Measurements from ENCODE around the gene IQCN.

IQCN gene

DNA sequence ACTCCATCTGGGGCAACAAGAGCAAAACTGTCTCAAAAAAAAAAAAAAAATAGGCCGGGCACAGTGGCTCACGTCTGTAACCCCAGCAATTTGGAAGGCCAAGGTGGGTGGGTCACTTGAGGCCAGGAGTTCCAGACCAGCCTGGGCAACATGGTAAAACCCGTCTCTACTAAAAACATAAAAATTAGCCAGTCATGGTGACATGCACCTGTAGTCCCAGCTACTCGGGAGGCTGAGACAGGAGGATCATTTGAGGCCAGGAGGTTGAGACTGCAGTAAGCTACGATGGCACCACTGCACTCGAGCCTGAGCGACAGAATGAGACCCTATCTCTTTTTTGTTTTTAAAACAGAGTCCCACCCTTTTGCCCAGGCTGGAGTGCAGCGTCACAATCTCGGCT is 3.9 kb downstream of the IQCN start:
- Histone ChIP-seq H3K36me3 (peaks cover 30 to 34% (median 32%) of the 10 kb centered on the region in 3 donors), H3K9me3 (no peaks in the 10 kb centered on the region), H3K27me3 (no peaks in the 10 kb centered on the region), H3K4me3 (no peak overlapping the region), H3K27ac (no peak overlapping the region), H3K4me1 (peaks cover 1 to 32% (median 15%) of the 10 kb centered on the region in 4 donors)
- no peak for DNase-seq
- TF ChIP-seq, protein P1, sequence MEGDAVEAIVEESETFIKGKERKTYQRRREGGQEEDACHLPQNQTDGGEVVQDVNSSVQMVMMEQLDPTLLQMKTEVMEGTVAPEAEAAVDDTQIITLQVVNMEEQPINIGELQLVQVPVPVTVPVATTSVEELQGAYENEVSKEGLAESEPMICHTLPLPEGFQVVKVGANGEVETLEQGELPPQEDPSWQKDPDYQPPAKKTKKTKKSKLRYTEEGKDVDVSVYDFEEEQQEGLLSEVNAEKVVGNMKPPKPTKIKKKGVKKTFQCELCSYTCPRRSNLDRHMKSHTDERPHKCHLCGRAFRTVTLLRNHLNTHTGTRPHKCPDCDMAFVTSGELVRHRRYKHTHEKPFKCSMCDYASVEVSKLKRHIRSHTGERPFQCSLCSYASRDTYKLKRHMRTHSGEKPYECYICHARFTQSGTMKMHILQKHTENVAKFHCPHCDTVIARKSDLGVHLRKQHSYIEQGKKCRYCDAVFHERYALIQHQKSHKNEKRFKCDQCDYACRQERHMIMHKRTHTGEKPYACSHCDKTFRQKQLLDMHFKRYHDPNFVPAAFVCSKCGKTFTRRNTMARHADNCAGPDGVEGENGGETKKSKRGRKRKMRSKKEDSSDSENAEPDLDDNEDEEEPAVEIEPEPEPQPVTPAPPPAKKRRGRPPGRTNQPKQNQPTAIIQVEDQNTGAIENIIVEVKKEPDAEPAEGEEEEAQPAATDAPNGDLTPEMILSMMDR (IDR thresholded peaks at IDR 0.05), result no peak
- intact Hi-C loops (cut with DNase I; ENCODE audit: low total_unique reads), result no loop called here

DNA sequence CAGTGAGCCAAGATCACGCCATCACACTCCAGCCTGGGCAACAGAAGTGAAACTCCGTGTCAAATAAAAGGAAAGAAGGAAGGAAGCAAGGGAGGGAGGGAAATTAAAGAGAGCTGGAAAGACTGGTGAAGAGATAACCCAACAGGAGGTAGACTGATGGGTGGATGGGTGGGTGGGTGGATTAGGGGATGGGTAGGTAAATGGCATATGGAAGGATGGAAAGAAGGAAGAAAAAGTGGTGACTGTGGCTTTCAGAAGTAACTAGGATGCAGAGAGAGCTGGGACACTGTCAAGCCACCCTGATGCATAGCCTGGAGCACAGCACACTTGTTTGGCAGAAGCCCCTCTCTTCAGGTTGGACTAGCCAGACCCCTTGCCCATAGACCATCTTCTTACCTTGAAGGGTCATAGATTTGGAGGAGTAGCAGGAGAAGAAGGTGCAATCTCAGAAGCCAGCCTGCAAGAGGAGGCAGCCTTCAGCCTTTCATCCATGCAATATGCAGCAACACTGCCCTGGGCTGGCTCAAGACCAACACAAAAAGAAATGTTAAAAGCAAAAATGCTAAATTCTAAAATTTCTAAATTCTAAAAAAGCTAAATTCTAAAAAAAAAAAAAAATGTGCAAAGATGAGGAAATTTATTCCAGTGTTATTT is 5.1 kb downstream of the IQCN start:
- Histone ChIP-seq H3K27me3 (no peaks in the 10 kb centered on the region), H3K9me3 (no peaks in the 10 kb centered on the region), H3K36me3 (peaks cover 41 to 45% (median 44%) of the 10 kb centered on the region in 3 donors), H3K4me1 (peaks cover 0 to 21% (median 4%) of the 10 kb centered on the region in 4 donors), H3K4me3 (no peak overlapping the region), H3K27ac (no peak overlapping the region)
- TF ChIP-seq, protein P1 (IDR thresholded peaks at IDR 0.05), result no peak
- intact Hi-C loops (cut with DNase I; ENCODE audit: low total_unique reads), result loop anchor here (10.0 kb wide), 1 partner anchor 136 kb away; no protein-coding TSS in a partner anchor
- DNase-seq, result no peak

DNA sequence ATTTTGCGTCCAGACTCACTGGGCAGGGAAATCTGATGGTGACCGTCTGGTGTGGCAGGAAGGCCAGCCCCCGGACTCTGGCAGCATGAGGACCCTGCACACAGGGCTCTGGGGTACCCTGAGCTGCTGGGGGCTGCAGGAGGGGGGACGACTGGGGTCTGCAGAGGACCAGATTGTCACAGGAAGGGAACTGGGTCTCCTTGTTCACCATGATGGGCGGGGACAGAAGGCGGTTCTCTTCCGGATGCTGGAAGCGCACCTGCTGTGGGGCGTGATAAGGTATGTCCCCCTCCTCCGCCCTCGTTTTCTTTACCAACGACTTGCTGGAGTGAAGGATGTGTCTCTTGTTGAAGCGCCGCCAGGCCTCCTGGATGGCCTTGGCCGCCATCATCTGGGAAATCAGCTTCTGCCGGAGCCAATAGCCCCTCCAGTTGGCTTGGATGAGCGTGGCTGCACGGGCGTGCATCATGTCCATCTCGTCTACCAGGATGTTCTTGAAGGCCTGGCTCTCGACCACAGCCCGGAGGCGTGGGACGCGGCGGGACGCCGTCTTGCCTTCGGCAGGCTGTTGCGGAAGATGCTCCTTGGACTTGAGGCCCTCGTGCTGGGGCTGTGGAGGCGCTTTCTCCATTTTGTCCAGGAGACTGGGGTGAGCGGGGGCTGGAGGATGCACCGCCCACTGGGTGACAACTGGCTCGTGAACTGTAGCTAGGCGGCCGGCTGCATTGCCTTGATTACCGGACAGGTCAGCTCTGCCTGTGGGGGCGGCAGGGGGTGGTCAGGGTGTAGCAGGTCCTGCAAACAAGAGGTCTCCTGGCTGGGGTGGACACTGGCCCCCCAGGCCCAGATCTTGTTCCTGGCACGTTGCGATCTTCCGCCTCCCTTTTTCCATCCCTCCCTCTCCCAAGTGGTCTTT is 7.2 kb downstream of the IQCN start:
- H3K27me3 ChIP-seq, result no peaks in the 10 kb centered on the region
- peaks cover 0 to 8% (median 0%) of the 10 kb centered on the region in 4 donors for H3K4me1 ChIP-seq
- no peak overlapping the region for H3K27ac ChIP-seq
- H3K9me3 ChIP-seq, result no peaks in the 10 kb centered on the region
- no peak overlapping the region for H3K4me3 ChIP-seq
- TF ChIP-seq, protein P1 (IDR thresholded peaks at IDR 0.05), result no peak
- intact Hi-C loops (cut with DNase I; ENCODE audit: low total_unique reads), result loop anchor here (10.0 kb wide), 1 partner anchor 138 kb away; no protein-coding TSS in a partner anchor
- H3K36me3 ChIP-seq, result peaks cover 44 to 63% (median 61%) of the 10 kb centered on the region in 3 donors
- DNase-seq, result no peak

DNA sequence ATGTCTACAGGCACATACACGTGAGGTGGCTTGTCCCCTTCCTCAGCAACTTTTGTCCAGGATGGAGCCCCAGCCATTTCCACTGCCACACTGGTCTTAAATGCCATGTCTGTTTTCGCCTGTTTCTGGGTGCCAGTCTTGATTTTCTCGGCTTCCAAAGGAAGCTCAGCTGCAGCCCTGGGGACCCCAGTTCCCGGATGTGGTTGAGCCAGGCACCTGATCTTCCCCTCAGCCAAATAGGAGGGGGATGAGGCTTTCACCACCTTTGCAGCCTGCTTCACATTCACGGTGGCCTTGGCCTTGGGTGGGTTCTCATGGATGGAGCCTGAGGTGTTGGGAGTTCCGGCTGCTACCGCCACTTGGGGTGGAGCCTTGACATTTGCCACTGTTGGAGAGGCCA is 8.7 kb downstream of the IQCN start:
- no peaks in the 10 kb centered on the region for H3K4me1 ChIP-seq
- DNase-seq, result no peak
- no peaks in the 10 kb centered on the region for H3K9me3 ChIP-seq
- peaks cover 44 to 63% (median 61%) of the 10 kb centered on the region in 3 donors for H3K36me3 ChIP-seq
- no peak overlapping the region for H3K27ac ChIP-seq
- H3K27me3 ChIP-seq, result no peaks in the 10 kb centered on the region
- TF ChIP-seq, protein P1 (IDR thresholded peaks at IDR 0.05), result no peak
- intact Hi-C loops (cut with DNase I; ENCODE audit: low total_unique reads), result loop anchor here (10.0 kb wide), 1 partner anchor 139 kb away; no protein-coding TSS in a partner anchor
- no peak overlapping the region for H3K4me3 ChIP-seq

DNA sequence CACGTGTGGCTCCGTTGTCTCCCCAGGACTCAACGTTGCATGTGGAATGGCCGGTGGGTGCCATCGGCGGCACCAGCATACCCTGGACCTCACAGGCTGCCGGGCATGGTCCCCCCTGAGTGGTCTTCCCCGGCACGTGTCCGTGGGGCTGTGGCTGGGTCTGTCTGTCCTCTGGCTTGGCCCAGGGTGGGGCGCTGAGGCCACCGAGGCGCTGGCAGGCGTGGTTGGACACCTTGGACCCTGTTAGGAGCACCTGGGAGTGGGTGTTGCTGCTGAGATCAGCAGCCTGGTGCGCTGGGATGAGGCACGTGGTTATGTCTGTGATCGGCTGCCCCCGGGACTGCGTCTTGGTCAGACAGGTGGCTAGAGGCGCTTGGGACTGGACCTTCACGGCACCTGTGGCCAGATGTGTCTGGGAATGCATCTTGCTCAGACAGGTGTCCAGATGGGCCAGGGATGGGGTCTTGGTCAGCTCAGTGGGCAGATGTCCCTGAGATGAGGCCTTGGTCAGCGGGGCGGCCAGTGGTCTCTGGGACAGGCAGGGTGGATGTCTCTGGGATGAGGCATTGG is 9.2 kb downstream of the IQCN start:
- intact Hi-C loops (cut with DNase I; ENCODE audit: low total_unique reads), result loop anchor here (10.0 kb wide), 1 partner anchor 140 kb away; no protein-coding TSS in a partner anchor
- no peak overlapping the region for H3K4me3 ChIP-seq
- no peaks in the 10 kb centered on the region for H3K9me3 ChIP-seq
- H3K36me3 ChIP-seq, result peaks cover 44 to 63% (median 61%) of the 10 kb centered on the region in 3 donors
- TF ChIP-seq, protein P1 (IDR thresholded peaks at IDR 0.05), result no peak
- no peaks in the 10 kb centered on the region for H3K4me1 ChIP-seq
- no peak for DNase-seq
- no peak overlapping the region for H3K27ac ChIP-seq
- H3K27me3 ChIP-seq, result no peaks in the 10 kb centered on the region
